RWPE2 (cell line): ENCODE measurements around the gene LARGE1.

Experiments
- ATAC-seq: fragments of 200-7000 bp; cut with Tn5 transposase; 3 replicates; pipeline ENCODE4 v1.9.1; 2021; ENCODE audit warnings: low read depth
- DNase-seq: peaks from one replicate; pipeline ENCODE4 v3.0.0-alpha.2; 2020; ENCODE audit warnings: low spot score
- H3K27ac ChIP-seq: fragments of 450-650 bp; 2 replicates; pipeline ENCODE4 v1.5.1; 2017; ENCODE audit warnings: mild to moderate bottlenecking; ENCODE audit not compliant: poor library complexity, severe bottlenecking
- H3K27me3 ChIP-seq: fragments of 250-450 bp; sonication (Bioruptor Pico); 2 replicates; pipeline ENCODE4 v1.5.1; 2021; ENCODE audit warnings: mild to moderate bottlenecking, moderate library complexity; ENCODE audit not compliant: insufficient read depth, poor library complexity, severe bottlenecking
- H3K36me3 ChIP-seq: fragments of 250-450 bp; sonication (Bioruptor Pico); 2 replicates; pipeline ENCODE4 v1.5.1; 2020; ENCODE audit warnings: low read depth, mild to moderate bottlenecking, moderate library complexity
- H3K4me1 ChIP-seq: fragments of 250-450 bp; sonication (Bioruptor Pico); 2 replicates; pipeline ENCODE4 v1.5.1; 2021; ENCODE audit warnings: mild to moderate bottlenecking, moderate library complexity; ENCODE audit not compliant: insufficient read depth, poor library complexity, severe bottlenecking
- H3K4me3 ChIP-seq: fragments of 250-450 bp; sonication (Bioruptor Pico); 2 replicates; pipeline ENCODE4 v1.5.1; 2021; ENCODE audit warnings: mild to moderate bottlenecking, moderate library complexity; ENCODE audit not compliant: severe bottlenecking
- H3K9me3 ChIP-seq: fragments of 250-450 bp; sonication (Bioruptor Pico); 2 replicates; pipeline ENCODE4 v1.5.1; 2021; ENCODE audit warnings: mild to moderate bottlenecking, moderate library complexity; ENCODE audit not compliant: severe bottlenecking
- TF ChIP-seq, protein P1 (sequence below): fragments of 450-650 bp; IDR thresholded peaks from one replicate; pipeline ENCODE4 v1.5.1; 2017; ENCODE audit warnings: mild to moderate bottlenecking, moderate library complexity; ENCODE audit not compliant: poor library complexity, severe bottlenecking

Gene LARGE1

DNA sequence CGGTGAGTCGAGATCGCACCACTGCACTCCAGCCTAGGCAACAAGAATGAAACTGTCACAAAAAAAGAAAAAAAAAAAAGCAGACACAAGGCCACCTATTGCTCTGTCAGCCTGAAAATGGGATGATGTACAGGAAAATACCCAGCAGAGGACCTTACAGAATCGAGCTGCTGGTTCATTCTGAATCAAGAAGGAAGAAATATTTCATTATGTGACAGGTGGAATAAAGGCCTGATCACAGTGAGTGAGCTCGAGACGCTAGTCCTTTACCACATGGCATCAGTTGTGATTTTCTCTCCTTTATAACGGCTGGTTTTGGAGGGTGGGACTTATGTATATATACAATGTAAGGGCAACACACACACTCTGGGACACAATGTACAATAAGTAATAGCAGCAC is 340.0 kb downstream of the LARGE1 start:
- H3K27me3 ChIP-seq: no peaks in the 10 kb centered on the region
- no peaks in the 10 kb centered on the region for H3K9me3 ChIP-seq
- no peak for DNase-seq
- H3K36me3 ChIP-seq: no peaks in the 10 kb centered on the region
- no peak for ATAC-seq
- no peak overlapping the region for H3K27ac ChIP-seq
- TF ChIP-seq, protein P1, sequence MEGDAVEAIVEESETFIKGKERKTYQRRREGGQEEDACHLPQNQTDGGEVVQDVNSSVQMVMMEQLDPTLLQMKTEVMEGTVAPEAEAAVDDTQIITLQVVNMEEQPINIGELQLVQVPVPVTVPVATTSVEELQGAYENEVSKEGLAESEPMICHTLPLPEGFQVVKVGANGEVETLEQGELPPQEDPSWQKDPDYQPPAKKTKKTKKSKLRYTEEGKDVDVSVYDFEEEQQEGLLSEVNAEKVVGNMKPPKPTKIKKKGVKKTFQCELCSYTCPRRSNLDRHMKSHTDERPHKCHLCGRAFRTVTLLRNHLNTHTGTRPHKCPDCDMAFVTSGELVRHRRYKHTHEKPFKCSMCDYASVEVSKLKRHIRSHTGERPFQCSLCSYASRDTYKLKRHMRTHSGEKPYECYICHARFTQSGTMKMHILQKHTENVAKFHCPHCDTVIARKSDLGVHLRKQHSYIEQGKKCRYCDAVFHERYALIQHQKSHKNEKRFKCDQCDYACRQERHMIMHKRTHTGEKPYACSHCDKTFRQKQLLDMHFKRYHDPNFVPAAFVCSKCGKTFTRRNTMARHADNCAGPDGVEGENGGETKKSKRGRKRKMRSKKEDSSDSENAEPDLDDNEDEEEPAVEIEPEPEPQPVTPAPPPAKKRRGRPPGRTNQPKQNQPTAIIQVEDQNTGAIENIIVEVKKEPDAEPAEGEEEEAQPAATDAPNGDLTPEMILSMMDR: no peak
- H3K4me1 ChIP-seq: no peaks in the 10 kb centered on the region
- H3K4me3 ChIP-seq: no peak overlapping the region

- Histone ChIP-seq H3K27ac (no peak overlapping the region), H3K9me3 (no peaks in the 10 kb centered on the region), H3K36me3 (no peaks in the 10 kb centered on the region), H3K27me3 (no peaks in the 10 kb centered on the region), H3K4me3 (no peak overlapping the region), H3K4me1 (no peaks in the 10 kb centered on the region)
- ATAC-seq (peak; percentile 64), DNase-seq (no peak)
- TF ChIP-seq, protein P1: peak; percentile 75
These were observed 340.7 kb downstream of the LARGE1 start for GRCh38 chr22:33579448-33580093.

GRCh38 chr22:33578752-33579151 is 341.5 kb downstream of the LARGE1 start:
- ATAC-seq (no peak), DNase-seq (no peak)
- Histone ChIP-seq H3K4me3 (no peak overlapping the region), H3K27me3 (no peaks in the 10 kb centered on the region), H3K27ac (no peak overlapping the region), H3K4me1 (no peaks in the 10 kb centered on the region), H3K36me3 (no peaks in the 10 kb centered on the region), H3K9me3 (no peaks in the 10 kb centered on the region)
- TF ChIP-seq, protein P1: no peak

DNA sequence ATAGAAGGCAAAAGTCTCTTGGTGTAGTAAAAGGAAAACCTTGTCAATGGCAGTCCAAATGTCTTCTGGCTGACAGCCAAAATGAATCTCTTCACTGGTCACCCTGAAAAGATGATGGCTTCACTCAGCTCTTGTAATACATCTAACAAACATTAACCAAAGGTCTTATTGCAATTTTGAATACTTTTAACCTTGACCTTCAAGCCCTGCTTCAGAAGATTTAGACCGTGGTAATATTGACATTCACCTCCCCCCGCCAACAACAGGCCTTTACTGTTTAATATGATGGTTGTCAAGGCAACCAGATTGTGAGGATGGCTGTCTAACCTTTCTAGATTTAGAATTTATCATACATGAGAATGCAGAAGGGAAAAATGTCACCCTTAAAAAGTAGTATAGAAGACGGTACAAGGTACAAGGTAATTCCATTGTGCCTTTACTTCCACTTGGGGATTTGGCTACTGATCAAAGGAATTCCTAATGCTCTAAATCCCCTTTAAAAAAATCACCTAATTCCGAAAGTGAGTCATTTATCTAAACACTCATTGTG is 342.3 kb downstream of the LARGE1 start:
- H3K4me3 ChIP-seq: no peak overlapping the region
- ATAC-seq (no peak), DNase-seq (no peak)
- no peaks in the 10 kb centered on the region for H3K36me3 ChIP-seq
- no peaks in the 10 kb centered on the region for H3K27me3 ChIP-seq
- H3K9me3 ChIP-seq: no peaks in the 10 kb centered on the region
- no peaks in the 10 kb centered on the region for H3K4me1 ChIP-seq
- H3K27ac ChIP-seq: no peak overlapping the region
- TF ChIP-seq, protein P1: no peak

GRCh38 chr22:33576205-33576604 is 344.1 kb downstream of the LARGE1 start:
- ATAC-seq (no peak), DNase-seq (no peak)
- no peak overlapping the region for H3K4me3 ChIP-seq
- no peaks in the 10 kb centered on the region for H3K9me3 ChIP-seq
- no peak overlapping the region for H3K27ac ChIP-seq
- H3K4me1 ChIP-seq: no peaks in the 10 kb centered on the region
- H3K36me3 ChIP-seq: no peaks in the 10 kb centered on the region
- TF ChIP-seq, protein P1: no peak
- no peaks in the 10 kb centered on the region for H3K27me3 ChIP-seq
